ENCODE data around the gene CBARP.

Gene CBARP

GRCh38 chr19:1239796-1240737, 2.3 kb upstream of the CBARP start:
- TF ChIP-seq CTCF (conservative IDR thresholded peaks at IDR 0.05; ENCODE audit: control insufficient read depth, insufficient read depth, low read depth, low read length) = peak; percentile 36
- DNase-seq (ENCODE audit: low read depth) = peak; percentile 90
- peak overlapping the region; percentile 29 for H3K4me3 ChIP-seq (ENCODE audit: control insufficient read depth, low read depth, low read length)

- TF ChIP-seq CTCF (conservative IDR thresholded peaks at IDR 0.05; ENCODE audit: control insufficient read depth, insufficient read depth, low read depth, low read length) = no peak
- DNase-seq (ENCODE audit: low read depth) = no peak
- no peak overlapping the region for H3K4me3 ChIP-seq (ENCODE audit: control insufficient read depth, low read depth, low read length)
Observed at GRCh38 chr19:1239420-1239795, 1.6 kb upstream of the CBARP start.

GRCh38 chr19:1238369-1239303, 831 bp upstream of the CBARP start:
- H3K4me3 ChIP-seq (ENCODE audit: control insufficient read depth, low read depth, low read length) = peak overlapping the region; percentile 21
- no peak for TF ChIP-seq CTCF (conservative IDR thresholded peaks at IDR 0.05; ENCODE audit: control insufficient read depth, insufficient read depth, low read depth, low read length)
- no peak for DNase-seq (ENCODE audit: low read depth)

GRCh38 chr19:1237027-1237659, 662 bp downstream of the CBARP start:
- peak overlapping the region; percentile 69 for H3K4me3 ChIP-seq (ENCODE audit: control insufficient read depth, low read depth, low read length)
- no peak for TF ChIP-seq CTCF (conservative IDR thresholded peaks at IDR 0.05; ENCODE audit: control insufficient read depth, insufficient read depth, low read depth, low read length)
- peak; percentile 34 for DNase-seq (ENCODE audit: low read depth)

GRCh38 chr19:1236576-1236975, 1.2 kb downstream of the CBARP start:
- TF ChIP-seq CTCF (conservative IDR thresholded peaks at IDR 0.05; ENCODE audit: control insufficient read depth, insufficient read depth, low read depth, low read length) = no peak
- H3K4me3 ChIP-seq (ENCODE audit: control insufficient read depth, low read depth, low read length) = peak overlapping the region; percentile 69
- no peak for DNase-seq (ENCODE audit: low read depth)

All from fibroblast of mammary gland (primary cell).